A172 (cell line): Measurements from ENCODE around the gene TSPAN1. TPM values are rescaled to one million over a fixed set of nuclear protein-coding genes. Genes with fewer than 3 reads are reported as not detected.
"Not testable (repeated sequence)": the region's sequence is repeated elsewhere in the genome, so short reads cannot be mapped to it uniquely, and the experiment has no call there.

Source experiments
- DNase-seq: peaks from one replicate; pipeline ENCODE4 v3.0.0-alpha.2; 2015; ENCODE audit warnings: low spot score
- total RNA-seq: library from RNA; depleted of rRNA; stranded (reverse); fragments of >200 nt; shearing (Covaris generic); gene quantifications from 2 replicates; pipeline ENCODE4 v1.2.3, GENCODE V29; 2014; rRNA removed

TSPAN1 gene
- total RNA-seq, 1 experiment from 2014 or later: 2.3 TPM

DNA sequence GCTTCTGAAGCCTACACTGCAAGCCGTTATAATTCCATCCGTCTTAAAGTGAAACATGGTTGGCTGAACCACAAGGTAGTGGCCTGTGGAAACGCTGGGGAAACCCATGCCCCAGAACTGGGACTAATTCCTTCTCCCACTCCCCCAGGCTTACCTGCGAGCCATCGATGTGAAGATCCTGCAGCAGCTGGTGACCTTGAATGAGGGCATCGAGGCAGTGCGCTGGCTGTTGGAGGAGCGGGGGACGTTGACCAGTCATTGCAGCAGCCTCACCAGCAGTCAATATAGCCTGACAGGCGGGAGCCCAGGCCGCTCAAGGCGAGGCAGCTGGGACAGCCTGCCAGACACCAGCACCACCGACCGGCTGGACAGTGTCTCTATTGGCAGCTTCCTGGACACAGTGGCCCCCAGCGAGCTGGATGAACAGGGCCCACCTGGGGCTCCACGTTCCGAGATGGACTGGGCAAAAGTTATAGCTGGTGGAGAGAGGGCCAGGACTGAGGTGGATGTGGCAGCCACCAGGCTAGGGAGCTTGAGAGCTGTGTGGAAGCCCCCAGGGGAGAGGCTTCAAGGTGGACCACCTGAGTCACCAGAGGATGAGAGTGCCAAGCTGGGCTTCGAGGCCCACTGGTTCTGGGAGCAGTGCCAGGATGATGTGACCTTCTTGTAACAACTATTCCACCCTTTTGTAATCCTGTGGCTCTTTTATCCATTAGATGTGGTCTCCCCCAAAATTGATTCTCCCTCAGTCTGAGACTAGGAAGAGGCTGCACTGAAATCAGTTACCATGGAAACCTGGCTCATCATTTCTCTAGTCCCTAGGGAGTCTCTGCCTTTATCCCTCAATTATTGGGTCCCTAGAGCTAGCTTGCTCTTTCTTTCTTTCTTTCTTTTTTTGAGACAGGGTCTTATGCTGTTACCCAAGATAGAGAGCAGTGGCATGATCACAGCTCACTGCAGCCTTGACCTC, 44.9 kb downstream of the TSPAN1 start:
- no peak for DNase-seq

DNA sequence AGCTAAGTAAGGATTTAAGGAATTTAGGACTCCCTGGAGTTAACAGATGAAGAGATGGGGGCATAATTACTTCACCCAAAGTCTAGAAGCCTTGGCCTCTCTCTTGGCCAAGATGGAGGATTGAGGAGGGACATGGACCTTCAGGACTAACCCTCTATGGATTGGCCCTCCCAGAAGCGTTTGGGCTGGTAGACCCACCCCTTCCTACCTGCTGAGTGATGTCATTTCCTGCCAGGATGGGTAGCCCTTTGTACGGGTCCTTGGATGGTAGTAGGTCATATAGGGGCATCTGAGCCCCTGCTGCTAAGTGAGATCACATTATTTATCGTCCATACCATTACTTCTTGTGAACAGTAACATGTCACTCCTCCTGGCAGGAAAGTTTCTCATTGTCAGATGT, 45.9 kb downstream of the TSPAN1 start:
- DNase-seq: no peak

DNA sequence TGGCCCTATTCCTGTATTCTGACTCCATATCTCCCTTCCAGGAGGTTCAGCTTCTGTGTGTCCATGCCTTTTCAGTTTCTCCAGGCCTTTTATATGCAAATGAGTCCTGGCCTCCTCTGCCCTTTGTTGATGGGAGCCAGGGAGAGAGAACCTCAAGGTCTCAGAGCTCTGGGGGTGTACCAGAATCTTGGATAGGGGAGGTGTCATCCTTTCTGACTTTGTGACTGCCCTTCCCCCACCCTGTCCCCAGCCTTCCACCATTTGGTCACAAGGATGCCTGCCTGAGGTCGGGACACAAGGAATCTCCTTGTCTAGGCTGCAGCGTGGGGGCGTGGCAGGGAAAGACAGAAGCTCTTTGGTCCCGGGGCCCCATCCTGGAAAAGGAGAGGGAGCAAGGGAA, 46.9 kb downstream of the TSPAN1 start:
- DNase-seq: no peak

GRCh38 chr1:46223055-46223454, 48.2 kb downstream of the TSPAN1 start:
- not testable (repeated sequence) for DNase-seq

DNA sequence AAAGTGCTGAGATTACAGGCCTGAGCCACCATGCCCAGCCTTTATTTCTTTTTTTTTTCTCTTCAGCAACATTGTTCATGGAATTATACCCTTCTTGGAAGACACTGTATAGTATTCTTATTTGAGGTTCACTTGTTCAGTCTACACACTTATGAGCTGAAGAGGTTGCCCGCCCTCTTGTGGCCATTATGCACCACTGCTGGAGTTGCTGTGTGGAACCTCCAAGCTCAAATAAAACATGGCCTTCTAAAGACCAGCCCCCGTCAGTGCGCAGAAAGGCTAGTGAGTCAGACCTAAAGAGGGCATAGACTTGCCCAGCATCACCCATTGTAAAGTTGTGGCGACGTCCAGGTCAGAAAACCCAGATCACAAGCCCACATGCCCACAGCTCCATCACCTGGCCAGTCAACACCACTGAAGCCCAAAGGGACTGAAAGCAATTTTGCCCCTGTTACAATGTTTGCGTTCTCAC, 48.6 kb downstream of the TSPAN1 start:
- peak; percentile 87 for DNase-seq

DNA sequence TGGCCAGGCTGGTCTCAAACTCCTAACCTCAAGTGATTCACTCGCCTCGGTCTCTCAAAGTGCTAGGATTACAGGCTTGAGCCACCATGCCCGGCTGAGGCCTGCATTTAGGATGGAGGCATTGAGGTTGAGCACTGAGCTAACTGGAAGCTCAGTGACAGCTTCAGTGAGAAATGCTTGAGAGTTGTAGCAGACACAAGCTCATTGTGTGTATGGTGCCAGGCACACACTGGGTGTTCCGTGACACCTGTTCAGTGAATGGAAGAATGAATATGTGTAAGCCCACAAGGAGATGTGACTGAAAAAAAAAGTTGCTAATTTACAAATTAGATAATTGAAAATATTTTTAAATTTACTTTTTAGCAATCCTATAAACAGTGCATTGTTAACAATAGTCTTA, 50.1 kb downstream of the TSPAN1 start:
- DNase-seq: no peak

- not testable (repeated sequence) for DNase-seq
These were observed 56.3 kb downstream of the TSPAN1 start for GRCh38 chr1:46231231-46231630.

Other genes with a start within 250 kb of the TSPAN1 start
- 9.2 and 11.2 TPM in 2 replicates for gene PIK3R3, start 42.5 kb upstream of the TSPAN1 start, total RNA-seq
- not detected in 2 replicates for gene P3R3URF, start 1.4 kb downstream of the TSPAN1 start, total RNA-seq
- gene POMGNT1, start 23.3 kb downstream of the TSPAN1 start, total RNA-seq: 85.5 and 89.7 TPM in 2 replicates
- 2.5 and 4.2 TPM in 2 replicates for gene LURAP1, start 28.2 kb downstream of the TSPAN1 start, total RNA-seq
- 8.5 and 10.5 TPM in 2 replicates for gene RAD54L, start 72.7 kb downstream of the TSPAN1 start, total RNA-seq
- gene LRRC41, start 128.5 kb downstream of the TSPAN1 start, total RNA-seq: 61.4 and 69.7 TPM in 2 replicates
- gene UQCRH, start 128.6 kb downstream of the TSPAN1 start, total RNA-seq: 534 and 595 TPM in 2 replicates
- gene NSUN4, start 165.7 kb downstream of the TSPAN1 start, total RNA-seq: 5.3 and 7.1 TPM in 2 replicates
- gene FAAH, start 219.2 kb downstream of the TSPAN1 start, total RNA-seq: not detected in 2 replicates